SK-N-SH (cell line): Measurements from ENCODE around the gene COL28A1. TPM values are rescaled to one million over a fixed set of nuclear protein-coding genes. Genes with fewer than 3 reads are reported as not detected.

Experiments
- CTCF ChIA-PET: fragments of 300-600, 350-600 bp; formaldehyde crosslinking; extraction: SDS; loops from one replicate; lab custom pipeline; 2021; lab: Yijun Ruan, JAX
- POLR2A ChIA-PET: fragments of 350-600 bp; sonication (Branson Sonifier 250); formaldehyde crosslinking; extraction: SDS; loops from one replicate; lab custom pipeline; 2020; ENCODE audit warnings: antibody characterized with exemption, inconsistent platforms; lab: Yijun Ruan, JAX
- DNase-seq: peaks from one replicate; pipeline ENCODE4 v3.0.0; 2012
- H2AFZ ChIP-seq: fragments of 200-600 bp; sonication (generic); 2 replicates; pipeline ENCODE4 v1.8.1; 2016; ENCODE audit warnings: antibody characterized with exemption, mild to moderate bottlenecking, low read depth
- H3F3A ChIP-seq: fragments of 200-600 bp; sonication (generic); replicated peaks from 2 replicates; pipeline ENCODE3; 2016; ENCODE audit warnings: antibody characterized with exemption, mild to moderate bottlenecking; ENCODE audit not compliant: insufficient read depth
- H3K27ac ChIP-seq, 2 experiments: fragments of 200-500 bp in 1 of 2; fragments of 200-600 bp in 1 of 2; sonication (Bioruptor generic) in 1 of 2; sonication (generic), shearing (Covaris generic) in 1 of 2; 2 replicates each; pipeline versions ENCODE4 v1.5.1 to v1.6.1; 2014 to 2016; ENCODE audit warnings: low read depth in 2 of 2, inconsistent platforms in 1 of 2, low read length in 1 of 2, mild to moderate bottlenecking in 1 of 2, mixed read lengths in 1 of 2
- H3K27me3 ChIP-seq: fragments of 200-600 bp; sonication (generic), shearing (Covaris generic); 2 replicates; pipeline ENCODE4 v1.6.1; 2016; ENCODE audit warnings: mixed run types; ENCODE audit not compliant: insufficient read depth
- H3K36me3 ChIP-seq, 2 experiments: fragments of 200-500 bp in 1 of 2; fragments of 200-600 bp in 1 of 2; sonication (Bioruptor generic) in 1 of 2; sonication (generic) in 1 of 2; replicated peaks in 1 of 2; 2 replicates each; pipeline versions ENCODE3 to v1.5.1; 2014 to 2016; ENCODE audit warnings: low read length in 1 of 2, mild to moderate bottlenecking in 1 of 2; ENCODE audit not compliant: insufficient read depth in 2 of 2, control insufficient read depth in 1 of 2
- H3K4me1 ChIP-seq, 2 experiments: fragments of 200-500 bp in 1 of 2; fragments of 200-600 bp in 1 of 2; sonication (Bioruptor generic) in 1 of 2; sonication (generic), shearing (Covaris generic) in 1 of 2; 2 replicates each; pipeline versions ENCODE4 v1.5.1 to v1.6.1; 2014 to 2016; ENCODE audit warnings: low read depth in 1 of 2, low read length in 1 of 2, mixed run types in 1 of 2; ENCODE audit not compliant: insufficient read depth in 2 of 2, control insufficient read depth in 1 of 2
- H3K4me2 ChIP-seq: fragments of 200-600 bp; sonication (generic), shearing (Covaris generic); 2 replicates; pipeline ENCODE4 v1.6.1; 2017; ENCODE audit warnings: mixed run types
- H3K4me3 ChIP-seq, 2 experiments: fragments of 200-500 bp in 1 of 2; fragments of 200-600 bp in 1 of 2; sonication (Bioruptor generic) in 1 of 2; sonication (generic), shearing (Covaris generic) in 1 of 2; 2 replicates each; pipeline versions ENCODE4 v1.5.1 to v1.8.1; 2014 to 2016; ENCODE audit warnings: low read depth in 2 of 2, inconsistent platforms in 1 of 2, low read length in 1 of 2, mild to moderate bottlenecking in 1 of 2, mixed read lengths in 1 of 2, moderate library complexity in 1 of 2
- H3K79me2 ChIP-seq: fragments of 200-600 bp; sonication (generic); 2 replicates; pipeline ENCODE4 v1.8.1; 2017; ENCODE audit warnings: mild to moderate bottlenecking; ENCODE audit not compliant: insufficient read depth
- H3K9ac ChIP-seq: fragments of 200-600 bp; sonication (generic); 2 replicates; pipeline ENCODE4 v1.6.1; 2017; ENCODE audit warnings: mixed run types
- H3K9me2 ChIP-seq: fragments of 200-600 bp; sonication (generic); 2 replicates; pipeline ENCODE4 v1.6.1; 2017; ENCODE audit warnings: mixed run types
- H3K9me3 ChIP-seq: fragments of 200-600 bp; sonication (generic); 2 replicates; pipeline ENCODE4 v1.6.1; 2017; ENCODE audit warnings: mixed run types, mild to moderate bottlenecking, moderate library complexity
- H4K20me1 ChIP-seq: fragments of 200-600 bp; sonication (generic); 2 replicates; pipeline ENCODE4 v1.6.1; 2017; ENCODE audit warnings: mild to moderate bottlenecking, mixed run types; ENCODE audit not compliant: insufficient read depth
- CTCF ChIP-seq: fragments of 200-600 bp; sonication (generic); IDR thresholded peaks from 2 replicates; pipeline ENCODE4 v1.6.1; 2017; ENCODE audit warnings: antibody characterized with exemption, mild to moderate bottlenecking, moderate library complexity
- FOXM1 ChIP-seq: IDR thresholded peaks from 2 replicates; pipeline ENCODE4 v1.4.0; 2012; ENCODE audit warnings: low read depth, mild to moderate bottlenecking
- MXI1 ChIP-seq: IDR thresholded peaks from 2 replicates; pipeline ENCODE4 v1.6.1; 2012; ENCODE audit warnings: mild to moderate bottlenecking, low read depth, low read length, improper control_type of control experiment
- PBX3 ChIP-seq: IDR thresholded peaks from 2 replicates; pipeline ENCODE4; 2012
- RAD21 ChIP-seq: IDR thresholded peaks from 2 replicates; pipeline ENCODE4 v1.6.1; 2012; ENCODE audit warnings: mild to moderate bottlenecking, low read length
- REST ChIP-seq: IDR thresholded peaks from 2 replicates; pipeline ENCODE4 v1.6.1; 2012; ENCODE audit warnings: mild to moderate bottlenecking, low read depth, low read length, moderate library complexity
- RXRA ChIP-seq: IDR thresholded peaks from 2 replicates; pipeline ENCODE4 v1.4.0; 2012; ENCODE audit warnings: low read depth, mild to moderate bottlenecking, borderline replicate concordance
- SIN3A ChIP-seq: IDR thresholded peaks from 2 replicates; pipeline ENCODE4 v1.6.1; 2012; ENCODE audit warnings: low read depth, mild to moderate bottlenecking, low read length, moderate library complexity, borderline replicate concordance
- TEAD4 ChIP-seq: IDR thresholded peaks from 2 replicates; pipeline ENCODE4 v1.4.0; 2012; ENCODE audit warnings: mild to moderate bottlenecking, borderline replicate concordance; ENCODE audit not compliant: insufficient read depth
- WGBS: methylation state at CpG from one replicate; pipeline ENCODE4 v1.1.6; 2017; ENCODE audit warnings: low lambda C conversion rate; 5-methylcytosine and 5-hydroxymethylcytosine counted together
- polyA plus RNA-seq, 3 experiments: library from polyadenylated mRNA; depleted of rRNA; stranded (reverse); fragments of >200 nt; gene quantifications; 2 replicates each; pipeline ENCODE4 v1.2.3, GENCODE V29; 2012

COL28A1 gene
- polyA plus RNA-seq, 1 of the 3 experiments (the other 2 are of a cell fraction): not detected

GRCh38 chr7:7536396-7537019 is 835 bp upstream of the COL28A1 start:
- TF ChIP-seq MXI1: no peak
- no peak for TF ChIP-seq TEAD4
- no peak for TF ChIP-seq RAD21
- no peak for TF ChIP-seq RXRA
- no peak for TF ChIP-seq REST
- TF ChIP-seq PBX3: no peak
- TF ChIP-seq FOXM1: no peak
- no peak for TF ChIP-seq SIN3A
- no peak for TF ChIP-seq CTCF

More at GRCh38 chr7:7536396-7537019, 835 bp upstream of the COL28A1 start:
- no peak overlapping the region for H2AFZ ChIP-seq
- H3F3A ChIP-seq: no peaks in the 10 kb centered on the region
- H3K27me3 ChIP-seq: no peaks in the 10 kb centered on the region
- ChIA-PET CTCF (interaction anchor here (0.7 to 3.9 kb wide), 7 partner anchors 107 to 433 kb away, joined by 3 to 21 read pairs (median 4); no protein-coding TSS in a partner anchor), POLR2A (no interaction called here)
- no peaks in the 10 kb centered on the region for H3K9me3 ChIP-seq
- no peak overlapping the region for H3K4me2 ChIP-seq
- DNase-seq: no peak
- no peaks in the 10 kb centered on the region for H3K79me2 ChIP-seq
- H3K4me3 ChIP-seq: no peak overlapping the region
- no peaks in the 10 kb centered on the region for H3K36me3 ChIP-seq
- no peaks in the 10 kb centered on the region; a peak in 1 of 4 replicates for H3K4me1 ChIP-seq
- no peaks in the 10 kb centered on the region for H3K9me2 ChIP-seq
- WGBS: 76% methylated on average over 5 of the region's 5 CpGs
- H4K20me1 ChIP-seq: no peaks in the 10 kb centered on the region
- no peak overlapping the region for H3K9ac ChIP-seq
- H3K27ac ChIP-seq: no peak overlapping the region
